Measurements from ENCODE around the gene PEX3.

DNA sequence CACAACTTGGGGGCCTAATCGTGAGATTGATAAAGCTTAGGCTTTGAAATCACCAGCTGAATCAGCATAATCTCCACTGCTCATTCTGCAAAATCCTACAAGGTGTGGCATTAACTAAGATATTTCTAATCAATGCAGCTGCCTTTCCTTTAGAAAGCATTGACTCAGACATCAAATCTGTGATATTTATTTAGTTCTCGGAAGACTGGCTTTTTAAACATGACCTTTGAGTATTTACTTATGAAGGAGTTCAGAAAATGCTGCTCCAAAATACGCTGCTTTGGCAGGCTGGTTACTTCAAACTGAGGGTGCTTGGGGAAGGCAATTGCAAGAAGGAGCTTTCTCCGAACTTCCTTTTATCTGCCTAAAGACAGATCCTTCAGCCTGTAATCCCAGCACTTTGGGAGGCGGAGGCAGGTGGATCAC, 84.6 kb downstream of the PEX3 start:
- TF ChIP-seq, protein P1, sequence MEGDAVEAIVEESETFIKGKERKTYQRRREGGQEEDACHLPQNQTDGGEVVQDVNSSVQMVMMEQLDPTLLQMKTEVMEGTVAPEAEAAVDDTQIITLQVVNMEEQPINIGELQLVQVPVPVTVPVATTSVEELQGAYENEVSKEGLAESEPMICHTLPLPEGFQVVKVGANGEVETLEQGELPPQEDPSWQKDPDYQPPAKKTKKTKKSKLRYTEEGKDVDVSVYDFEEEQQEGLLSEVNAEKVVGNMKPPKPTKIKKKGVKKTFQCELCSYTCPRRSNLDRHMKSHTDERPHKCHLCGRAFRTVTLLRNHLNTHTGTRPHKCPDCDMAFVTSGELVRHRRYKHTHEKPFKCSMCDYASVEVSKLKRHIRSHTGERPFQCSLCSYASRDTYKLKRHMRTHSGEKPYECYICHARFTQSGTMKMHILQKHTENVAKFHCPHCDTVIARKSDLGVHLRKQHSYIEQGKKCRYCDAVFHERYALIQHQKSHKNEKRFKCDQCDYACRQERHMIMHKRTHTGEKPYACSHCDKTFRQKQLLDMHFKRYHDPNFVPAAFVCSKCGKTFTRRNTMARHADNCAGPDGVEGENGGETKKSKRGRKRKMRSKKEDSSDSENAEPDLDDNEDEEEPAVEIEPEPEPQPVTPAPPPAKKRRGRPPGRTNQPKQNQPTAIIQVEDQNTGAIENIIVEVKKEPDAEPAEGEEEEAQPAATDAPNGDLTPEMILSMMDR (IDR thresholded peaks at IDR 0.05), result no peak
- no peak for TF ChIP-seq POLR2A (IDR thresholded peaks at IDR 0.05)
